ELR (cell line): Measurements from ENCODE around the gene NPM3.

Source experiments
- DNase-seq: peaks from one replicate; pipeline ENCODE4 v3.0.0-alpha.2; 2015; ENCODE audit warnings: low read depth

The NPM3 gene

DNA sequence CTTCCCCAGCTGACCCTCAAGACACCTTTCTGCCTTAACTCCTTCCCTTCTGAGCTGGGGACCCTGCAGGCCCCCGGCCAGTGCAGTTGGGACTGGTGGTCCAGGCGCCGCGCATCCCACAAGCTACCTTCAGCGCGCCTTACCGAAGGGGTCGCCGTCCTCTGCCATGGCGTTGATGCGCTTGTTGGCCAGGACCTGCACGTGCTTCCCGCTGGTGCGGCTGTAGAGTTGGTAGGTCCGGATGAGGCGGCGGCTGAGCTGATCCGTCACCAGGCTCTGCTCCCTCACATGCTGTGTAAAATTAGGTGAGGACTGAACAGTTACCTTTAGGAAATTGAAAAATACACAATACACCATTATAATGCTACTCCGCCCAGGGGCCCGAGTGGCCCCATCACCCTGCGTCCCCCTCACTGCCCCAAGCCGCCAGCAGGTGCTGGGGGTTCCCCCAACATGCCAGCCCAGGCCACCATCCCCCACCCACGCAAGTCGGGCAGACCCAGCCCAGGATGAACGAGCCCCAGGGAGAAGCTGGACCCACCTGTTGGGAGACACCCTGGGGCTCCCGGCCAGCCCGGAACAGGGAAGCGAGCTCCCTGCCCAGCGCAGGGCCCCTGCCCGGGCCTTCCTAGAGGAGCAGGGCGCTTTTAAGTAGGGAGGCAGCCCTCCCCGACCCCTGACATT is 8.5 kb downstream of the NPM3 start:
- DNase-seq, result no peak

GRCh38 chr10:101773923-101774588 is 9.2 kb downstream of the NPM3 start:
- no peak for DNase-seq

- DNase-seq, result no peak
Observed at GRCh38 chr10:101772895-101773761, 10.1 kb downstream of the NPM3 start.

DNA sequence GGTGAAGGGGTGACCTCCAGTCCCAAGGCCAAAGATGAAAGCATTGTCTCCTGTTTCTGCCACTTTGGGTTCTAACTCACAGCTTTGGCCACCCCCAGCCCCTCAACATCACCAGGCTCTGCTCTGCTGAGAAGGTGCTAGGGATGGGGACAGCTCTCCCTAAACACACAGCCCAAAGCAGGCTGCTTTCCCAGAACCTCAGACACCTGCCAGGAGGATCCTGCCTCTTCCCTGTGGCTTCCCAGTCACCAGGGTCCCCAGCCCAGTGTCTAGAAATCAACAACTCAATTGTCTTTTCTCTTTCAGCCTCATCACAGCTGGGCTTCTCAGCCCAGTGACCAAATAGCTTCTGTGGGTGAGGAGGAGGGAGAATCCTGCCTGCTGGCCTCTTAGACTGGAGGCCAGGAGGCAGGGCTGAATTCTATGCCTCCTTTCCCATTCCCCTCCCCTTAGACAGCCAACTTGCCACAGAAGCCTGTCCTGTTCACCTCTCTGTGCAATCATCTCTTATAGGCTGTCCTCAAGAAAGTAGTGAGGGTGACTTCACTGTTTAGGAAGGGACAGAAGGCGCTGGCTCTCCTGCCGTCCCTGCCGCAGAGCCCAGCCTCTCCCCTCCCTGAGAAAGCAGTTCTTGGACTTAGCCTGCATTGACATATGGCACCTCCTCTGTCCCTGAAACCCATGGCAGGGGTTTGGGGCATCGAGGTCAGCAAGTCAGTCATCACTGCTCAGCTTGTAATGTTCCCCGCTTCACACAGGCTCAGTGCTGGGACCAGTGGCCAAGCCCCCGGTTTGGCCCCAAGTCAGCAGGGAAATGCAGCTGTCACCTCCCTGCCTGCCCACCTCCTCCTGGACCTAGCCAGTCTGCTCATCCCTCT is 11.0 kb downstream of the NPM3 start:
- DNase-seq, result no peak

DNA sequence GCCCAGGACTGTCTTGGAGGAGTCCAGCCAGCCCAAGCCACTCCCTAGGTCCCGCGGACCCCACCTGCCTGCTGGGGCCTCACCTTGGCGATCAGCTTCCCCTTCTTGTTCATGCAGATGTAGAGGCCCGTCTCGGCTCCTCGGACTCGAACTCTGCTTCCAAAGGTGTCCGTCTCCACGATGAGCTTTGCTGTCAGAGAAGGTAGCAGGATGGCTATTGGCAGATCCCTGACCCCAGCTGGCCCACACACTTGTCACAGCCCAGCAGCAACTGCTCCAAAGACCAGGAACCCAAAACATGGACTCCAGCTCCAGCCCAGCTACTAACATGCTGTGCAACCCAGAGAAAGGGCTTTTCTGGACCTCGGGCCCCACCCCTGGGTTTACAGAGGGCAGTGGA is 11.9 kb downstream of the NPM3 start:
- DNase-seq, result no peak

DNA sequence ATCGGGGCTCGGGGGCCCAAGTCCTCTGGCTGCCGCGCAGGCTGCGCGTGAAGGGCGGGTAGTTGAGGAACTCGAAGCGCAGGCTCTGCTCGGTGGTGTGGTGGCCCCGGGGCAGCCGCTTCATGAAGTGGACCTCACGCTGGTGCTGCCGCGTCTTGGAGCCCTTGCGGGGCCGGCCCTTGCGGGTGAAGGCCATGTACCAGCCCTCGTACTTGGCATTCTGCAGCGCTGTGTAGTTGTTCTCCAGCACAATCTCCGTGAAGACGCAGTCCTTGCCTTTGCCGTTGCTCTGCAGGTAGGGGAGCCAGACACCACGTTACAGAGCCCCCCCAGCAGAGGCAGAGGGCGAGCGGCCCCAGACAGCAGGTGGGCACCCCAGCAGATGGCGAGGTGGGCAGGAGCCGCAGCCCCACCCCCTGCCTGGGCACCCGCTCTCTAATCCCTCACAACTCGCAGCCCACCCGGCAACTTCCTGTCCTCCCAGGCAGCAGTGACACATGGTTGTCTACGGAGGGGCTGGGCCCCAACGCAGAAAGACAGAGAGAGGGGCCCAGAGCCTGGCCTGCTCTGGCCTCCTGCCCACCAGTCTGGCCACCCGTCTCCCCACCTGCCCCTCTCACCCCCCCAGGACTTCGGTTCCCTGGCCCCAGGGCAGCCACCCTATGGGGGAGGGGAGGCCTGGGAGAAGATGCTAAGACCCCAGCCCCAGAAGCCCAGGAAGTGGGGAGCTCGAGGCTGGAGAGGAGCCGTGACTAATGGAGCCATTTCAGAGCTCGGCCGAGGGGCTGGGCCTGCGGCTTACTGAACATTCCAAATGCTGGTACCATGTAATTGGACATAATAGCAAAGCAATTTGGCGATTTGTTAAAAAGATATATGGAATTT is 12.7 kb downstream of the NPM3 start:
- DNase-seq, result no peak

- no peak for DNase-seq
Observed at GRCh38 chr10:101769541-101770180, 13.6 kb downstream of the NPM3 start.

GRCh38 chr10:101768791-101769170 is 14.5 kb downstream of the NPM3 start:
- DNase-seq, result no peak

DNA sequence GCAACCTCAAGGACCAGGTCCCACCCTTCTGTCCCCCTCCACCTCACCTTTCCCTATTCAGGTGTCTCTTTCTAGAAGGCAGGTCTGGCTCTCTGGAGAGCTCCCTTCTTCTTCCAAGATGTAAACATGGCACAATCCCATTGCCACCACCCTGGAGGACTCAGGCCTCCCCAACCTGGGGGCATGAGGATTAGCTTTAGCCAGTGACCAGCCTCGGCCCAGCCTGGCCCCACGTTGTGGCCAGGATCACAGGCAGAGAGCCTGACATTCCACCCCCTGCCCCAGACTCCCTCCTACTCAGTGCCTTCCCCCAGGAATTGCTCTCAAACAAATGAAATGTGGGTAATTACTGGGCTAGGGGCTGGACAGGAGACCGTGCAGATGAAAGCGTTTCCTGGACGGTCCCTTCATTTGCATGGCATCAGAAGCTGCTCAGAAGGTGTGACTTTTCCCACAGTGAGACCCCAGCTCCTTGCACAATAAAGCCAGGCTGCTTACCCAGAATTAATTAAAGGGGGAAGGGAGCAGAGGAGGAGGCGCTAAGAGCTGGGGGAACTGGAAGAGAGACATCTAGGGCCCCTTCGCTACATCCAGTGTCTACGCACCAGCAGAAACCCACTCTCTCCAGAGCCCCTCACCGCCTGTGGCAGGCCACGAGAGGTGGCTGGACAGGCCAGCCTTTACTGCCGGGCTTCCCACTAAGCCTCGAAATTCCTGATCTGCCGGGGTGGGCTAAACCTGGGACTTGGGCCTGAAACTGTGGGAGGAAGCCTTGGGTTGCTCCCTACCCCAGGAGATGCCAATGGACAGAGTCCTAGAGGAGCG is 15.1 kb downstream of the NPM3 start:
- DNase-seq, result no peak

DNA sequence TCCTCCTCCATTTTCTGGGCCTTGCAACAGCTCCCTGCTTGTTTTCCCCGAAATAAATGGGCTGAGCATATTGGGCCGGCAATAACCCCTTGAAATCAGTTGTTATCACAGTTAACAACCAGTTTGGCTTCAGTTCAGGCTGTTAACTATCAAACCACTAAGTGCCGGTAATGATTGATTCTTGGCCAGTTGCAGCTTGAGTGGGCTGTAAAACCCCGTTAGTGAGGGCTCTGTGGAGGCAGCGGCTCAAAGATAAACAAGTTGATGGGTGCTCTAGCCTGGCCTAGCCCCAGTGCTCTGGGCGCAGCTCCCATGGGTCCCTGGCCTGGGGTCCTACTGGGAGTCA is 15.7 kb downstream of the NPM3 start:
- no peak for DNase-seq

- DNase-seq, result no peak
Observed at GRCh38 chr10:101766753-101767599, 16.3 kb downstream of the NPM3 start.

- no peak for DNase-seq
Observed at GRCh38 chr10:101766306-101766705, 16.9 kb downstream of the NPM3 start.

DNA sequence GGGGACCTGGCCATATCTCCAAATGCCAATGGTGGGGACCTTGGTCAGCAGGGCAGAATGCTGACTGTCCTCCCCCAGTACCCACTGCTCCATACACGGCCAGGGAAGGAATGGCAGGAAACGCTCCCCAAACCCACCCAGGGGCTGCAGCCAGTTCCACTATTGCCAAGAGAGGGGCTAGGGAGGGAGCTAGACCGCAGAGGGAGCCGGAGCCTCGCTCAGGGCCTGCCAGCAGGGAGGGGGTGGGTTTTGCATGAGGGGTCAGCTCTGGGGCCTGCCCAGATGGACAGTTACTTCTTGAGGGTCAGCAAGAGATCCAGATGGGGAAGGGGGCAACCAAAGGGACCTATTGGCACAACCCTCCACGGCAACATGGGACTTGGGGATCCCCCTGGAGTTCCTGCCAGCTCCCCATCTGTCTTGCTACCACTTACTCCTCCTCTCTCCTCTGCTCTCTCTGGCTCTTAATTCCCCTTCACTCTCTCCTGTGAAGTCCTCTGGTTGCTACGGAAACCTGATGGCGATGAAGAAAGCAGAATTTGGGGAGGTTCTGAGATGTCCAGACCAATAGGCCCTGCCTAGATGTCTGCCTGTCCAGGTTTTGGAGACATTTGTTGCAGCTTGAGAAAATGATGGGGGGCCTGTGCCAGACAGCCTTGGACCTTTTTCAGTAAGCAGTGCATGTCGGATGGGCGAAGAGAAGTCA is 20.0 kb downstream of the NPM3 start:
- DNase-seq, result no peak

DNA sequence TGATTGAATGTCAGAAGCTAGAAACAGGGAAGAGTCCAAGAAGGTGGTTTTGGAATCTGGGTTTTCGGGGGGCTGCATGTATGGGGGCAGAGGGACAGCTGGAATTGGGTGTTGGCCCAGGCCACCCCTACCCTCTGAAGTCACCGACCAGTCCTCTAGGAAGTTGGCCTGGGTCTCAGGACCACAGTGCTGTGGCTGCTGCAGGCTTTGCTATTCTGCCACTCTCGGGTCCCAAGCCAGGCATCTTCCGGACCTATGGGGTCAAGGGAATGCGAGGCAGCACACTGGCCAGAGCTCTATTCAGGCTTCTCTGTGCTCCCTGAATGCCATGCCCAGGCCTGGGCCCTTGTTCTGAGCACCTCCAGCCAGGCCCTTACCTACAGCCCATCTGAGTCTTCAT is 20.5 kb downstream of the NPM3 start:
- no peak for DNase-seq

DNA sequence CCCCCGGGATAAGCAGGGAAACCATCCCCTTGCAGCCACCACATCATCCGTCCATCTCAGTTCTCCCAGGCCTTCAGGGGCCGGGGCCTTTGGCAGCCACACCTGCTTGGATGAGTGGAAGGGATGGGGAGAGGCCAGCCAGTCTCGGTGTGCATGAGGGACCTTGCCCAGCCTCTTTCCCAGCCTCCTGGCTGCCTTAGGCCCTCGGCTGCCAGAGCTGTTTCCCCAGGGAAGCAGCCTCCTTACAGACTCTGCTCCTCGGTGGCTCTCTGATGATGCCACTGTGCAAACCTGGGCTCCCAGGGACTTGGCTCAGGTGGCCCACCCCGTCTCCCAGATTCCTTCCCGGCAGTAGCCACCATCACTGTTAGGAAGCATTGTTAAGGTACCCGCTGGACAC is 22.0 kb downstream of the NPM3 start:
- DNase-seq, result no peak

DNA sequence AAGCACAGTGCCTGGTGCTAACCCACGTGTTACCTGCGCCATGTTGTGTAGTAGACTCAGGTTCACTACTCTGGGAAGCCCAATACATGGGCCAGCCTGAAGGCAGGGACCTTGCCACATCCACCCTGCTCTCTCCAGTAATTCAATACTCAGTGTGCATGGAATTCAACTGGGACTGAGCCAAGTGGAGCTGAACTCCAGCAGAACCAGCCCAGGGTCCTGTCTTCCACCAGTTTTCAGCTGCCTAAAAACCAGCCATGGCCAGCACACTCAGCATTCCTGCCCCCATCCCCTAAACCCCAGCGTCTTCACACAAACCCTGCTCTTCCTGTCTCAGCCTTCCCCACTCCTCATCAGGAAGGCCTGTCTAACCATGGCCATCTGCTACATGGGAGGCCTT is 22.7 kb downstream of the NPM3 start:
- DNase-seq, result no peak

DNA sequence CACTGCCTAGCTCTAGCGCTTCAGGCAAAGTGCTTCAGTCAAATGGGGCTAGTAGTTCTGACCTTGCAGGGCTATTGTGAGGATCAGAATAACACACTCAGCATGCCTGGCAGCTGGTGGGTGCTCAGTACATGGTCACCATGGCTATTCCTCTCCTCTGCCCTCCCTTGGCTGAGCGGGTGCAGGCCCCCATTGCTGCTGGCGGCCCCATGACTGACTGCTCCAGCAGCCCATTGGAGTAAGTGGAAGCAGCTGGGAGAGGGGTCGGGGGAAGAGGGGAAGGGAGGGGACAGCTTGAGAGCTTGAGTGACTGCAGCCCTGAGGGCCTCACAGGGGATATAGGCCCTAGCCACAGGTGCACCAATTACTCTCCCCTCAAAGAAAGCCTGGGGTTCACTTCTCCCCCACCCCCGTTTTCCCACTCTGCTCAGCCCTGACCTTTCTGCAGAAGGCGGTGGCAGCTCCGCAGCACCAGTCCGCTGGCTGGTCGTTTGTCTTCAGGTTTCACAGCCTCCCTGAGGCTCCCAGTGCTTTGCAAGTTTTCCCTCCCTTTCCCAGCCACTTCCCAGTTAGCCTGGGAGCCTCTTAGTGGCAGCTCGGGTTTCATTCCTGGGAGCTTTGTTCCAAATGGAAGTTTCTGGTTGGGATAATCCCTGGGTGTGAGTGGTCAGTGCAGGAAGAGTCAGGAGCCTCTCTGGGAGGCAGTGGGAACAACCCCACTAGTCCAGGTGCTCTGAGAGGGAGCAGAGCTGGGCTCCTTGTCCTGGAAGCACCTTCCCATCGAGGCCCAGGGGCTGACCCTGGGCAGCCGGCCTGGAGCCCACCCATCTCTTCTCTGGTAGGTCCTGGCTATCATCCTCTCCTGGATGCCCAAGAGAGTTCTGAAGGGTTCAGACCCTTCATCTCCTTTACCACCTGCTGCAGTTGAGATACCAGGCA is 23.7 kb downstream of the NPM3 start:
- DNase-seq, result no peak
